Cardiac muscle cell (in vitro differentiated cells and primary cell): ENCODE results near the gene RNF150. TPM values are rescaled to one million over a fixed set of nuclear protein-coding genes. Genes with fewer than 3 reads are reported as not detected.

Experiments used
- DNase-seq, 2 donors: peaks; one replicate each; pipeline versions ENCODE4 v3.0.0 to v3.0.0-alpha.2; 2010 to 2017; ENCODE audit warnings: low read depth in 1 of 2, low spot score in 1 of 2
- H3K27ac ChIP-seq: fragments of 200-600 bp; sonication (generic); 2 replicates; pipeline ENCODE4 v1.5.1; 2016
- H3K27me3 ChIP-seq: fragments of 200-600 bp; sonication (generic); 2 replicates; pipeline ENCODE4 v1.6.0; 2016; ENCODE audit warnings: control low read depth
- H3K36me3 ChIP-seq: fragments of 200-600 bp; sonication (generic); 2 replicates; pipeline ENCODE4 v1.5.1; 2016; ENCODE audit warnings: control low read depth
- H3K4me1 ChIP-seq: fragments of 200-600 bp; sonication (generic); 2 replicates; pipeline ENCODE4 v1.8.1; 2017; ENCODE audit warnings: low read depth, mild to moderate bottlenecking, mixed run types
- H3K4me3 ChIP-seq: fragments of 200-600 bp; sonication (generic); 2 replicates; pipeline ENCODE4 v1.5.1; 2016; ENCODE audit warnings: mild to moderate bottlenecking
- H3K9me3 ChIP-seq: fragments of 200-600 bp; sonication (generic); 2 replicates; pipeline ENCODE4 v1.5.1; 2017; ENCODE audit warnings: low read depth, mild to moderate bottlenecking, control low read depth
- polyA plus RNA-seq: library from polyadenylated mRNA; unstranded; fragments of >200 nt; fragmentation: Nextera tagmentation; extraction: Ambion mirVana; gene quantifications from 2 replicates; pipeline ENCODE4 v1.2.1, GENCODE V29; 2016
- total RNA-seq: library from RNA; depleted of rRNA; stranded (reverse); fragments of >200 nt; gene quantifications from 2 replicates; pipeline ENCODE4 v1.2.3, GENCODE V29; 2016
- TF ChIP-seq, protein P1 (sequence below): IDR thresholded peaks from 2 replicates; pipeline ENCODE4 v1.5.1; 2012; ENCODE audit warnings: low read depth, mild to moderate bottlenecking, low read length

RNF150 gene
- total and polyA plus RNA-seq, 2 experiments from 2014 or later = 20.1 to 57.4 TPM

DNA sequence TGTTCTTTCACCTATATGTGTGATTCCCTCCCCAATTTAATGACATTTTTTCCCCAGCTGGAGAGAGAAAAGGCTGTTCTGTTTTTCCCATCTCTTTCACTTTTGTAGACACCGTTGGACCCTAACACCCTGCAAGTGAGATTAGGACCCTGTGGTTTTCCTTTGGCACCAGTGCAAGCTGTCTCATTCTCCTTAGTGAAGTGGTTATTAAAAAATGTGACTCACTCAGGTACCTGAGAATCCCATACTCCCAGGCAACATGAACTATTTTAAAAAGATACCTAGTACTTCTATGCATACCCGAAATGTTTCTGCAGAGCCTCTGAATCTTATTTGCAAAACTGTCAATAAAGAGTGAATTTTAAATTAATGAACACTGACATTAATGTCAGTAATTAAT is 201.4 kb downstream of the RNF150 start:
- TF ChIP-seq, protein P1, sequence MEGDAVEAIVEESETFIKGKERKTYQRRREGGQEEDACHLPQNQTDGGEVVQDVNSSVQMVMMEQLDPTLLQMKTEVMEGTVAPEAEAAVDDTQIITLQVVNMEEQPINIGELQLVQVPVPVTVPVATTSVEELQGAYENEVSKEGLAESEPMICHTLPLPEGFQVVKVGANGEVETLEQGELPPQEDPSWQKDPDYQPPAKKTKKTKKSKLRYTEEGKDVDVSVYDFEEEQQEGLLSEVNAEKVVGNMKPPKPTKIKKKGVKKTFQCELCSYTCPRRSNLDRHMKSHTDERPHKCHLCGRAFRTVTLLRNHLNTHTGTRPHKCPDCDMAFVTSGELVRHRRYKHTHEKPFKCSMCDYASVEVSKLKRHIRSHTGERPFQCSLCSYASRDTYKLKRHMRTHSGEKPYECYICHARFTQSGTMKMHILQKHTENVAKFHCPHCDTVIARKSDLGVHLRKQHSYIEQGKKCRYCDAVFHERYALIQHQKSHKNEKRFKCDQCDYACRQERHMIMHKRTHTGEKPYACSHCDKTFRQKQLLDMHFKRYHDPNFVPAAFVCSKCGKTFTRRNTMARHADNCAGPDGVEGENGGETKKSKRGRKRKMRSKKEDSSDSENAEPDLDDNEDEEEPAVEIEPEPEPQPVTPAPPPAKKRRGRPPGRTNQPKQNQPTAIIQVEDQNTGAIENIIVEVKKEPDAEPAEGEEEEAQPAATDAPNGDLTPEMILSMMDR = no peak
- H3K27me3 ChIP-seq = no peaks in the 10 kb centered on the region

GRCh38 chr4:140930557-140930956 is 202.7 kb downstream of the RNF150 start:
- no peaks in the 10 kb centered on the region for H3K27me3 ChIP-seq
- H3K36me3 ChIP-seq = no peaks in the 10 kb centered on the region
- peaks cover 25% of the 10 kb centered on the region for H3K4me1 ChIP-seq
- no peak overlapping the region for H3K4me3 ChIP-seq
- no peaks in the 10 kb centered on the region for H3K9me3 ChIP-seq
- TF ChIP-seq, protein P1 = no peak
- DNase-seq = no peak
- H3K27ac ChIP-seq = no peak overlapping the region

More for the DNA sequence above, 201.4 kb downstream of the RNF150 start:
- Histone ChIP-seq H3K36me3 (no peaks in the 10 kb centered on the region), H3K4me1 (peaks cover 20% of the 10 kb centered on the region), H3K27ac (no peak overlapping the region), H3K9me3 (no peaks in the 10 kb centered on the region), H3K4me3 (no peak overlapping the region)
- DNase-seq = no peak

DNA sequence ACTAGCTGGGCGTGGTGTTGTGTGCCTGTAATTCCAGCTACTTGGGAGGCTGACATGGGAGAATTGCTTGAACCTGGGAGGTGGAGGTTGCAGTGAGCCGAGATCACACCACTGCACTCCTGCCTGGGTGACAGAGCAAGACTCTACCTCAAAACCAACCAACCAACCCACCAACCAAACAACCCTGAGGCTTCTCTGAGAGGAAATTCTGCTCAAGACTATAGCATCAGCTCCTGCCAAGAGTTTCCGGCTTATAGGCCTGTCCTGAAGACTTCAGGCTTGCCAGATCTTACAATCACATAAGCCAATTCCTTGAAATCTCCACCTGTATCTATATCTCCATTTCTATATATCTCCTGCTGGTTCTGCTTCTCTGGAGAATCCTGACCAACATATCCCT is 203.3 kb downstream of the RNF150 start:
- H3K4me1 ChIP-seq = peaks cover 19% of the 10 kb centered on the region
- no peaks in the 10 kb centered on the region for H3K9me3 ChIP-seq
- H3K27me3 ChIP-seq = no peaks in the 10 kb centered on the region
- no peak overlapping the region for H3K4me3 ChIP-seq
- no peaks in the 10 kb centered on the region for H3K36me3 ChIP-seq
- TF ChIP-seq, protein P1 = no peak
- H3K27ac ChIP-seq = no peak overlapping the region
- no peak for DNase-seq

- H3K27me3 ChIP-seq = no peaks in the 10 kb centered on the region
- no peaks in the 10 kb centered on the region for H3K36me3 ChIP-seq
- H3K4me3 ChIP-seq = no peak overlapping the region
- no peaks in the 10 kb centered on the region for H3K9me3 ChIP-seq
- H3K27ac ChIP-seq = no peak overlapping the region
- TF ChIP-seq, protein P1 = no peak
- DNase-seq = peak in 1 of 2 donors; percentile 3
- H3K4me1 ChIP-seq = peaks cover 10% of the 10 kb centered on the region
Observed at GRCh38 chr4:140928880-140929279, 204.4 kb downstream of the RNF150 start.

GRCh38 chr4:140926672-140927071 is 206.6 kb downstream of the RNF150 start:
- no peaks in the 10 kb centered on the region for H3K9me3 ChIP-seq
- TF ChIP-seq, protein P1 = no peak
- H3K4me1 ChIP-seq = peaks cover 10% of the 10 kb centered on the region
- H3K27ac ChIP-seq = no peak overlapping the region
- H3K4me3 ChIP-seq = no peak overlapping the region
- no peaks in the 10 kb centered on the region for H3K36me3 ChIP-seq
- no peaks in the 10 kb centered on the region for H3K27me3 ChIP-seq
- no peak for DNase-seq

DNA sequence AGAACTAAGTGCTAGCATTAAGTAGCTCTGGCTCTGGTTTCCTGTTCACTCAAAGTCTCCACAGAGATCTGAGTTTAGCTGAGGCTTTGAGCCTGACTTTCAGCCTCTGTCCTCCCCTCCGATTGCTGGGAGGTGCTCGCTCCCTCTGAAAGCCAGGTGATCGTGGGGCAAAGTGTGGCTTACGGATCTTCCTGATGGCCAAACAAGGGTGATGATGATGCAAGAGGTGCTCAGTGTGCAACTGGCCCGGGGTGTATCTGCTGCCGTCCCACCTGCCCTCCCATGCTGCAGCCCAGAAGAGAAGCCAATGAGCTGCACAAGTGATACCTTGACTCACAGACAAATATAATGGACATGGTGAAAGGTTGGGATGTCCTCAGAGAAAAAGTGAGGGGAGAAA is 207.9 kb downstream of the RNF150 start:
- TF ChIP-seq, protein P1 = no peak
- Histone ChIP-seq H3K4me3 (no peak overlapping the region), H3K27ac (peak overlapping the region; percentile 43), H3K9me3 (no peaks in the 10 kb centered on the region), H3K36me3 (no peaks in the 10 kb centered on the region), H3K4me1 (peaks cover 10% of the 10 kb centered on the region), H3K27me3 (no peaks in the 10 kb centered on the region)
- no peak for DNase-seq
